SJSA1 (cell line): ENCODE results near the gene TANK. TPM values are rescaled to one million over a fixed set of nuclear protein-coding genes. Genes with fewer than 3 reads are reported as not detected.

ENCODE experiments used
- DNase-seq, 2 experiments: peaks; one replicate each; pipeline ENCODE4 v3.0.0-alpha.2; 2015 to 2020; ENCODE audit warnings: low spot score in 2 of 2, low read depth in 1 of 2
- H3K27ac ChIP-seq: fragments of 250-450 bp; sonication (Bioruptor Pico); 2 replicates; pipeline ENCODE4 v1.5.1; 2020; ENCODE audit warnings: mild to moderate bottlenecking, moderate library complexity
- H3K27me3 ChIP-seq: fragments of 250-450 bp; sonication (Bioruptor Pico); replicated peaks from 2 replicates; pipeline ENCODE4 v1.5.1; 2020; ENCODE audit warnings: mild to moderate bottlenecking, moderate library complexity
- H3K36me3 ChIP-seq: fragments of 250-450 bp; sonication (Bioruptor Pico); 2 replicates; pipeline ENCODE4 v1.5.1; 2020; ENCODE audit warnings: mild to moderate bottlenecking
- H3K4me1 ChIP-seq: fragments of 250-450 bp; sonication (Bioruptor Pico); replicated peaks from 2 replicates; pipeline ENCODE4 v1.6.1; 2021; ENCODE audit warnings: mild to moderate bottlenecking
- H3K4me3 ChIP-seq: fragments of 250-450 bp; sonication (Bioruptor Pico); 2 replicates; pipeline ENCODE4 v1.5.1; 2020; ENCODE audit warnings: mild to moderate bottlenecking
- H3K9me3 ChIP-seq: fragments of 250-450 bp; sonication (Bioruptor Pico); replicated peaks from 2 replicates; pipeline ENCODE4 v1.5.1; 2020; ENCODE audit warnings: mild to moderate bottlenecking
- total RNA-seq: library from RNA; depleted of rRNA; stranded (reverse); fragments of >200 nt; shearing (Covaris generic); gene quantifications from 2 replicates; pipeline ENCODE4 v1.2.3, GENCODE V29; 2014

Gene TANK
- total RNA-seq, 1 experiment from 2014 or later: 106 TPM

- Histone ChIP-seq H3K27me3 (no peaks in the 10 kb centered on the region), H3K9me3 (no peaks in the 10 kb centered on the region), H3K36me3 (no peaks in the 10 kb centered on the region), H3K4me1 (peaks cover 55% of the 10 kb centered on the region), H3K27ac (peak overlapping the region; percentile 44), H3K4me3 (no peak overlapping the region)
- peak in 1 of 2 experiments; percentile 72 for DNase-seq
Measured at GRCh38 chr2:161139098-161139987, 20.9 kb upstream of the TANK start.

- Histone ChIP-seq H3K27me3 (no peaks in the 10 kb centered on the region), H3K9me3 (no peaks in the 10 kb centered on the region), H3K36me3 (no peaks in the 10 kb centered on the region), H3K4me1 (peaks cover 39% of the 10 kb centered on the region), H3K27ac (no peak overlapping the region), H3K4me3 (no peak overlapping the region)
- no peak for DNase-seq
Measured at GRCh38 chr2:161141033-161141432, 19.2 kb upstream of the TANK start.

- H3K36me3 ChIP-seq: no peaks in the 10 kb centered on the region
- no peaks in the 10 kb centered on the region for H3K4me1 ChIP-seq
- H3K4me3 ChIP-seq: no peak overlapping the region
- H3K9me3 ChIP-seq: 0 out of 2 replicates have a peak, but pooled peaks cover 3% of the 10 kb centered on the region
- no peaks in the 10 kb centered on the region for H3K27me3 ChIP-seq
- H3K27ac ChIP-seq: no peak overlapping the region
- no peak for DNase-seq
Measured at GRCh38 chr2:161146209-161146775, 13.9 kb upstream of the TANK start.

- Histone ChIP-seq H3K27ac (no peak overlapping the region), H3K9me3 (0 out of 2 replicates have a peak, but pooled peaks cover 3% of the 10 kb centered on the region), H3K4me3 (no peak overlapping the region), H3K27me3 (no peaks in the 10 kb centered on the region), H3K36me3 (no peaks in the 10 kb centered on the region), H3K4me1 (no peaks in the 10 kb centered on the region)
- DNase-seq: no peak
Measured at GRCh38 chr2:161146996-161147395, 13.2 kb upstream of the TANK start.

GRCh38 chr2:161147856-161148255 lies 12.4 kb upstream of the TANK start:
- H3K36me3 ChIP-seq: no peaks in the 10 kb centered on the region
- no peak overlapping the region for H3K27ac ChIP-seq
- H3K4me1 ChIP-seq: no peaks in the 10 kb centered on the region
- H3K4me3 ChIP-seq: no peak overlapping the region
- H3K9me3 ChIP-seq: 0 out of 2 replicates have a peak, but pooled peaks cover 3% of the 10 kb centered on the region
- H3K27me3 ChIP-seq: no peaks in the 10 kb centered on the region
- no peak for DNase-seq

- Histone ChIP-seq H3K9me3 (0 out of 2 replicates have a peak, but pooled peaks cover 3% of the 10 kb centered on the region), H3K27me3 (no peaks in the 10 kb centered on the region), H3K4me1 (no peaks in the 10 kb centered on the region), H3K27ac (no peak overlapping the region), H3K4me3 (no peak overlapping the region), H3K36me3 (no peaks in the 10 kb centered on the region)
- DNase-seq: no peak
Measured at GRCh38 chr2:161150704-161151103, 9.5 kb upstream of the TANK start.

GRCh38 chr2:161152302-161152701 lies 7.9 kb upstream of the TANK start:
- DNase-seq: no peak
- Histone ChIP-seq H3K4me3 (no peak overlapping the region), H3K27me3 (no peaks in the 10 kb centered on the region), H3K9me3 (0 out of 2 replicates have a peak, but pooled peaks cover 3% of the 10 kb centered on the region), H3K4me1 (no peaks in the 10 kb centered on the region), H3K36me3 (no peaks in the 10 kb centered on the region), H3K27ac (no peak overlapping the region)

GRCh38 chr2:161158882-161159281 lies 1.3 kb upstream of the TANK start:
- H3K36me3 ChIP-seq: peaks cover 29% of the 10 kb centered on the region

GRCh38 chr2:161159456-161160225 lies 587 bp upstream of the TANK start:
- Histone ChIP-seq H3K36me3 (peaks cover 36% of the 10 kb centered on the region), H3K4me3 (peak overlapping the region; percentile 77), H3K27ac (no peak overlapping the region; the same call in 1 of the 2 replicates), H3K4me1 (peaks cover 27% of the 10 kb centered on the region), H3K9me3 (no peaks in the 10 kb centered on the region), H3K27me3 (no peaks in the 10 kb centered on the region)
- DNase-seq: peak in 1 of 2 experiments; percentile 39

More at GRCh38 chr2:161158882-161159281, 1.3 kb upstream of the TANK start:
- no peak for DNase-seq
- Histone ChIP-seq H3K9me3 (no peaks in the 10 kb centered on the region), H3K4me1 (peaks cover 21% of the 10 kb centered on the region), H3K27ac (no peak overlapping the region), H3K27me3 (no peaks in the 10 kb centered on the region), H3K4me3 (no peak overlapping the region)

- H3K9me3 ChIP-seq: no peaks in the 10 kb centered on the region
- DNase-seq: no peak
- H3K27me3 ChIP-seq: no peaks in the 10 kb centered on the region
- H3K4me1 ChIP-seq: peaks cover 43% of the 10 kb centered on the region
- H3K4me3 ChIP-seq: peak overlapping the region; percentile 77
- peaks cover 48% of the 10 kb centered on the region for H3K36me3 ChIP-seq
- peak overlapping the region; percentile 94 for H3K27ac ChIP-seq
Measured at GRCh38 chr2:161161074-161161706, 962 bp downstream of the TANK start.

GRCh38 chr2:161163440-161163839 lies 3.2 kb downstream of the TANK start:
- Histone ChIP-seq H3K4me1 (peaks cover 45% of the 10 kb centered on the region), H3K4me3 (no peak overlapping the region), H3K27ac (no peak overlapping the region), H3K36me3 (peaks cover 59% of the 10 kb centered on the region), H3K27me3 (no peaks in the 10 kb centered on the region), H3K9me3 (no peaks in the 10 kb centered on the region)
- no peak for DNase-seq

GRCh38 chr2:161164161-161164560 lies 3.9 kb downstream of the TANK start:
- H3K4me1 ChIP-seq: peaks cover 45% of the 10 kb centered on the region
- H3K36me3 ChIP-seq: peaks cover 65% of the 10 kb centered on the region
- H3K27me3 ChIP-seq: no peaks in the 10 kb centered on the region
- H3K9me3 ChIP-seq: no peaks in the 10 kb centered on the region
- no peak for DNase-seq
- no peak overlapping the region for H3K4me3 ChIP-seq
- H3K27ac ChIP-seq: no peak overlapping the region

- Histone ChIP-seq H3K27me3 (no peaks in the 10 kb centered on the region), H3K36me3 (peaks cover 66% of the 10 kb centered on the region), H3K9me3 (no peaks in the 10 kb centered on the region), H3K4me3 (no peak overlapping the region), H3K4me1 (peaks cover 43% of the 10 kb centered on the region), H3K27ac (peak overlapping the region; percentile 69)
- peak in 1 of 2 experiments; percentile 48 for DNase-seq
Measured at GRCh38 chr2:161165266-161165665, 5.0 kb downstream of the TANK start.
